Retinal pigment epithelial cell (primary cell): ENCODE results near the gene ITGB7.

ENCODE experiments used
- DNase-seq: peaks from one replicate; pipeline ENCODE4 v3.0.0-alpha.2; 2010; ENCODE audit warnings: low read depth
- H3K4me3 ChIP-seq: 2 replicates; pipeline ENCODE4 v1.5.1; 2011; ENCODE audit warnings: mild to moderate bottlenecking, low read length, control low read depth, moderate library complexity
- TF ChIP-seq, protein P1 (sequence below): conservative IDR thresholded peaks from 2 replicates; pipeline ENCODE4 v1.5.1; 2011; ENCODE audit warnings: low read depth, low read length, control low read depth, inconsistent platforms

The ITGB7 gene

DNA sequence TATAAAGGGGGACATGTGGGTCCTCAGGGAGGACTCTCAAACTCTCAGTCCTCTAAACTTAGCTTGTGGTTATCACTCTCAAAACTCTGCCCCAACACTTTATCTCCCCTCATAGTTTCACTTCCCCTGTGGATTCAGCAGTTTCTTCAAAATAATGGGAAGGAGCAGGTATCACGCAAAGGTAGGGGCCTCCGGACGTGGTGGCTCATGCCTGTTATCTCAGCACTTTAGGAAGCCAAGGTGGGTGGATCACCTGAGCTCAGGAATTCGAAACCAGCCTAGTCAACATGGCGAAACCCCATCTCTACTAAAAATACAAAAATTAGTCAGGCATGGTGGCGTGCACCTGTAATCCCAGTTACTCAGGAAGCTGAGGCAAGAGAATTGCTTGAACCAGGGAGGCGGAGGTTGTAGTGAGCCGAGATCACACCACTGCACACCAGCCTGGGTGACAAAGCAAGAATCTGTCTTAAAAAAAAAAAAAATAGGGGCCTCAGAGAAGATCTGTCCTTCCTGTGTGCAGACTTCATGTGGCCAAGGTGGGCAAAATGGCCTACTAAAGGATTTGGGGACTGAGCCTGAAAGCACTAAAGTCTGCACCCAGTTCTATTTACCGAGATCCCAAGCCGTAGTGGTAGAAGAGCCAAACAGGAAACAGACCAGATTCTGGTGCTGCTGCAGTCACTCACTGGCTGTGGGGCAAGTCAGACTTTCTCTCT is 6.4 kb downstream of the ITGB7 start:
- H3K4me3 ChIP-seq: no peak overlapping the region
- TF ChIP-seq, protein P1, sequence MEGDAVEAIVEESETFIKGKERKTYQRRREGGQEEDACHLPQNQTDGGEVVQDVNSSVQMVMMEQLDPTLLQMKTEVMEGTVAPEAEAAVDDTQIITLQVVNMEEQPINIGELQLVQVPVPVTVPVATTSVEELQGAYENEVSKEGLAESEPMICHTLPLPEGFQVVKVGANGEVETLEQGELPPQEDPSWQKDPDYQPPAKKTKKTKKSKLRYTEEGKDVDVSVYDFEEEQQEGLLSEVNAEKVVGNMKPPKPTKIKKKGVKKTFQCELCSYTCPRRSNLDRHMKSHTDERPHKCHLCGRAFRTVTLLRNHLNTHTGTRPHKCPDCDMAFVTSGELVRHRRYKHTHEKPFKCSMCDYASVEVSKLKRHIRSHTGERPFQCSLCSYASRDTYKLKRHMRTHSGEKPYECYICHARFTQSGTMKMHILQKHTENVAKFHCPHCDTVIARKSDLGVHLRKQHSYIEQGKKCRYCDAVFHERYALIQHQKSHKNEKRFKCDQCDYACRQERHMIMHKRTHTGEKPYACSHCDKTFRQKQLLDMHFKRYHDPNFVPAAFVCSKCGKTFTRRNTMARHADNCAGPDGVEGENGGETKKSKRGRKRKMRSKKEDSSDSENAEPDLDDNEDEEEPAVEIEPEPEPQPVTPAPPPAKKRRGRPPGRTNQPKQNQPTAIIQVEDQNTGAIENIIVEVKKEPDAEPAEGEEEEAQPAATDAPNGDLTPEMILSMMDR: no peak
- DNase-seq: no peak

DNA sequence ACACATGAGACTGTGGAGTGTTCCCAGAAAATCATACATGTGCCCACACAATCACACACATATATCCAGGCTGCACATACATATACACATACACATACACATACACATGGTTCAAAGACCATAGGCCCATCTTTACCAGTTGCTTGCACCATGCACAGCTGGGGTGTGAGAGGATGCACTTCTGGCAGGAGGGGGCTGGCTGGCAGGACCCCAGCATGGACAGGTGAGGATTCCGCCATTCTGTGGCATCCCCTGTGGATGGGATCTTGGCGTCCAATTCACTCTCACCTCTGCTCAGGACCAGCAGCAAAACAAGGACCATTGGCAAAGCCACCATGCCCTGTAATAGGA is 7.0 kb downstream of the ITGB7 start:
- H3K4me3 ChIP-seq: no peak overlapping the region
- TF ChIP-seq, protein P1: no peak
- no peak for DNase-seq

DNA sequence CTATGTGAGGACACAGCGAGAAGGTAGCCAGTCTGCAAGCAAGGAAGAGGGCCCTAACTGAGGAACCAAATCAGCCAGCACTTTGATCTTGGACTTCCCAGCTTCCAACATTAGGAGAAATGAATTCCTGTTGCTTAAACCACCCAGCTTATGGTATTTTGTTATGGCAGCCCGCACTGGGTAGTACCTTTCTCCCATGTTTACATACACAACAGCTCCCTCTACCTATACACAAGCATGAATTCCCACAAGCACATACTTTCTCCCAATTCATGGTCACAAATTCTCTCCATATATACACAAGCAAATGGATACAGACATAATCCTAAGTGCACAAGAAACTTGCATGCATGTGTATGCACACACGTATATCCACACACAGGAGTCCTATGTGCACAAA is 7.4 kb downstream of the ITGB7 start:
- H3K4me3 ChIP-seq: no peak overlapping the region
- no peak for DNase-seq
- TF ChIP-seq, protein P1: no peak

DNA sequence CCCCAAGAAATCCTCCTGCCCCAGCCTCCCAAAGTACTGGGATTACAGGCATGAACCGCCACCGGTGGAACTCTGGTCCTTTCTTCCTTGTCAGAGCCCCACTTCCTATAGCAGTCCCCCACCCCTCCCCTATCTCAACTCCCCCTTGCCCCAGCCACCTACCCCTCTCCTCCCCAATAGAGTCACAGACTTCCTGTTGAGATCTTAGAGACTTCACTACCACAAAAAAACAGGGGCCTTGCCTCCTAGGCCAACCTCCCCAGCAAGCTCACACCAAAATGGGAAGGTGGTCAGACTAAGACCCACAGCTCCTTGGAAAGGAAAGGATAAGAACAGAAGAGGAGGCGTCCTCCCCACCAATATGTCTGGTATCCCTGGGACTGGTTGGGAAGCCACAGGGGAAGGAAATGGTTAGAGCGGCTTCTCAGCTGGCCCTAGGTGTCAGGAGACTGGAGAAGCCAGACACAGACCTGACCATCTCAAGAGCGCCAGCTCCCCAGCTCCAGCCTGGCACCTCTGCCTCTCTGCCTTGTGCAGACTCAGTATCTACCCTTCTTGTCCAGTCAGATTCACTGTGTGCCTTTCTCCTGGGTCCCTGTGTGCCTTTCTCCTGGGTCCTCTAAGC is 8.5 kb downstream of the ITGB7 start:
- DNase-seq: no peak
- no peak overlapping the region for H3K4me3 ChIP-seq
- TF ChIP-seq, protein P1: no peak

DNA sequence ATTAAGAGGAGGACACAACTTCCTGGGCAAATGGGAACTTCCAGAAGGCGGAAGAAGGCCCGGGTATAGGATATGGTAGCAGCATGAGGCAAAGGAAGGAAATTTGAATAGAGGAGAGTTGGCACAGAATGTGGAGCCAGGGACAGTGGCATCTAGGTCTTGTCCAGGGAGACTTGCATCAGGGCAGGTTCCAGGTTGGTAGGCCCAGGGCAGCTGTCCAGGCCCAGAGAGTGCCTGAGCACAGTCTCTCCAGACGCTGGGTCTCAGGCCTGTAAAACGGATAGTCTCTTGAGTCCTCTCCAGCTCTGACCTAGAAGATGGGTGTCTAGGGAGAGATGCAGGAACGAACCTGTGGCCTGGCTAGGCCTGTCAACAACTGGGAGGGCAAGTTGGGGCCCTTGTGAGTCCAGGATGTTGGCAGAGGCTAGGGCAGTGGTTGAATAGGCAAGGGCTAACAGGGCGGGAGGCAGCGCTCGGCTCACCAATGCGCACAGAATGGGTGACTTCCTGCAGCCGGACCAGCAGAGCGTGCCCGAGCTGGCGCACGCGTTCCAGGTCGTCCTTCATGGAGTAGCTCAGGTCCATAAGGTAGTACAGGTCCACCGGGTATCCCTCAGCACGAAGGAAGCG is 9.9 kb downstream of the ITGB7 start:
- DNase-seq: no peak
- no peak overlapping the region for H3K4me3 ChIP-seq
- TF ChIP-seq, protein P1: no peak

DNA sequence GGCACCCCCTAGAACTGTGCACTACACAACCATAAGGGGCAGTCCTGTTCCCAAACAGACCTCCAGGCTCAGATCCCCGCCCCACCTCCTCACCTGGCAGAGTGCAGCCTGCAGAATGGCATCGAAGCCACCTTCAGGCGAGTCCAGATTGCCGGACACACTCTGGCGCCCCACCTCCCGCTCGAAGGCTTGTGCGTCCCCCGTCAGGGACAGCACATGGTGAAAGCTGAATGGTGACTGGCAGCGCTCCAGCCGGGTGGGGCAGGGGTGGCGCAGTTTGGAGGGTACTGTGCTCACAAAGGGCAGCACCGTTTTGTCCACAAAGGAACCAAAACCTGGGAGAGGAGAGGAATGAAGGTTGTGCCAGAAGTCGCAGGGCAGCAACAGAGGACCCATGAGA is 10.6 kb downstream of the ITGB7 start:
- no peak for DNase-seq
- no peak overlapping the region for H3K4me3 ChIP-seq
- TF ChIP-seq, protein P1: no peak
